GM19467 (cell line): ENCODE measurements around the gene CAMK1.
A peak's percentile ranks its signal among the peaks of the same experiment; 100 is the strongest.

ENCODE experiments used
- ATAC-seq: cut with Tn5 transposase; IDR thresholded peaks from one replicate; pipeline ENCODE4 v1.9.1; 2021; ENCODE audit warnings: mild to moderate bottlenecking, moderate library complexity; ENCODE audit not compliant: unreplicated experiment

Gene CAMK1

GRCh38 chr3:9793161-9793781 is 23.5 kb upstream of the CAMK1 start:
- no peak for ATAC-seq

GRCh38 chr3:9792405-9793160 is 22.8 kb upstream of the CAMK1 start, which contains the start of the genes ARPC4 and TADA3:
Gene ARPC4 (plus strand): TSS chr3:9793082. CDS start chr3:9793122, 40 bp downstream.
Gene TADA3 (minus strand): TSS chr3:9792473. CDS start chr3:9791466, 1,007 bp downstream.
- peak; percentile 74 for ATAC-seq

GRCh38 chr3:9791790-9792404 is 22.1 kb upstream of the CAMK1 start:
- ATAC-seq: no peak

GRCh38 chr3:9791127-9791526 is 21.4 kb upstream of the CAMK1 start:
- ATAC-seq: no peak

GRCh38 chr3:9787714-9788113 is 18.0 kb upstream of the CAMK1 start:
- ATAC-seq: no peak

GRCh38 chr3:9786825-9787669 is 17.3 kb upstream of the CAMK1 start:
- no peak for ATAC-seq

- no peak for ATAC-seq
Observed at GRCh38 chr3:9786209-9786739, 16.5 kb upstream of the CAMK1 start.

- no peak for ATAC-seq
Observed at GRCh38 chr3:9785602-9786001, 15.9 kb upstream of the CAMK1 start.

GRCh38 chr3:9784965-9785364 is 15.2 kb upstream of the CAMK1 start:
- ATAC-seq: no peak

GRCh38 chr3:9783954-9784353 is 14.2 kb upstream of the CAMK1 start:
- ATAC-seq: no peak

GRCh38 chr3:9782770-9783169 is 13.0 kb upstream of the CAMK1 start:
- ATAC-seq: no peak

- no peak for ATAC-seq
Observed at GRCh38 chr3:9781978-9782603, 12.3 kb upstream of the CAMK1 start.

- ATAC-seq: no peak
Observed at GRCh38 chr3:9781551-9781950, 11.8 kb upstream of the CAMK1 start.

GRCh38 chr3:9780910-9781309 is 11.2 kb upstream of the CAMK1 start:
- ATAC-seq: no peak

- no peak for ATAC-seq
Observed at GRCh38 chr3:9780458-9780812, 10.7 kb upstream of the CAMK1 start.

- peak; percentile 61 for ATAC-seq
Observed at GRCh38 chr3:9779721-9780457, 10.1 kb upstream of the CAMK1 start.

GRCh38 chr3:9779075-9779593 is 9.4 kb upstream of the CAMK1 start:
- no peak for ATAC-seq

- ATAC-seq: no peak
Observed at GRCh38 chr3:9778143-9779074, 8.7 kb upstream of the CAMK1 start.

- no peak for ATAC-seq
Observed at GRCh38 chr3:9777694-9778021, 7.9 kb upstream of the CAMK1 start.
